ENCODE results near the gene NPDC1. TPM values are rescaled to one million over a fixed set of nuclear protein-coding genes. Genes with fewer than 3 reads are reported as not detected.

NPDC1 gene
- total RNA-seq, 1 experiment from 2014 or later = 73.9 TPM

- Histone ChIP-seq H3K27ac (ENCODE audit: low read depth, low read length, poor library complexity, severe bottlenecking) (peak overlapping the region; percentile 64), H3K4me3 (ENCODE audit: low read depth, low read length, poor library complexity, severe bottlenecking) (peak overlapping the region; percentile 9), H3K36me3 (ENCODE audit: insufficient read depth, low read length, poor library complexity, severe bottlenecking) (peaks cover 19% of the 10 kb centered on the region), H3K27me3 (replicated peaks; ENCODE audit: insufficient read depth, low read depth, low read length, poor library complexity) (no peaks in the 10 kb centered on the region), H3K4me1 (ENCODE audit: insufficient read depth, low read length, poor library complexity, severe bottlenecking) (peaks cover 28% of the 10 kb centered on the region), H3K9me3 (ENCODE audit: low read depth, low read length, poor library complexity, severe bottlenecking) (no peaks in the 10 kb centered on the region)
- BruUV-seq (replicated peaks) = no TSS peak
- ChIA-PET CTCF (no interaction called here), POLR2A (ENCODE audit: low non-redundant PET) (no interaction called here)
- intact Hi-C loops (cut with micrococcal nuclease; ENCODE audit: unreplicated experiment) = no loop called here
- no peak for DNase-seq (ENCODE audit: low spot score)
- TF ChIP-seq CTCF (conservative IDR thresholded peaks at IDR 0.05; ENCODE audit: low read depth, low read length) (no peak), EZH2 (IDR thresholded peaks at IDR 0.05; ENCODE audit: borderline replicate concordance, low read depth, low read length, poor library complexity, severe bottlenecking) (no peak)
Observed at GRCh38 chr9:137040568-137040967, 5.4 kb downstream of the NPDC1 start.

GRCh38 chr9:137039611-137040366 lies 6.2 kb downstream of the NPDC1 start:
- H3K36me3 ChIP-seq (ENCODE audit: insufficient read depth, low read length, poor library complexity, severe bottlenecking) = peaks cover 19% of the 10 kb centered on the region

GRCh38 chr9:137038916-137039315 lies 7.1 kb downstream of the NPDC1 start:
- no peak for TF ChIP-seq CTCF (conservative IDR thresholded peaks at IDR 0.05; ENCODE audit: low read depth, low read length)
- TF ChIP-seq EZH2 (IDR thresholded peaks at IDR 0.05; ENCODE audit: borderline replicate concordance, low read depth, low read length, poor library complexity, severe bottlenecking) = no peak
- intact Hi-C loops (cut with micrococcal nuclease; ENCODE audit: unreplicated experiment) = no loop called here
- no peak for DNase-seq (ENCODE audit: low spot score)
- CTCF ChIA-PET = no interaction called here
- Histone ChIP-seq H3K4me3 (ENCODE audit: low read depth, low read length, poor library complexity, severe bottlenecking) (no peak overlapping the region), H3K27ac (ENCODE audit: low read depth, low read length, poor library complexity, severe bottlenecking) (no peak overlapping the region), H3K27me3 (replicated peaks; ENCODE audit: insufficient read depth, low read depth, low read length, poor library complexity) (no peaks in the 10 kb centered on the region), H3K9me3 (ENCODE audit: low read depth, low read length, poor library complexity, severe bottlenecking) (no peaks in the 10 kb centered on the region), H3K4me1 (ENCODE audit: insufficient read depth, low read length, poor library complexity, severe bottlenecking) (peaks cover 26% of the 10 kb centered on the region), H3K36me3 (ENCODE audit: insufficient read depth, low read length, poor library complexity, severe bottlenecking) (peaks cover 19% of the 10 kb centered on the region)
- no TSS peak for BruUV-seq (replicated peaks)
- POLR2A ChIA-PET (ENCODE audit: low non-redundant PET) = no interaction called here

More at GRCh38 chr9:137039611-137040366, 6.2 kb downstream of the NPDC1 start:
- no peaks in the 10 kb centered on the region for H3K9me3 ChIP-seq (ENCODE audit: low read depth, low read length, poor library complexity, severe bottlenecking)
- peaks cover 29% of the 10 kb centered on the region for H3K4me1 ChIP-seq (ENCODE audit: insufficient read depth, low read length, poor library complexity, severe bottlenecking)
- H3K4me3 ChIP-seq (ENCODE audit: low read depth, low read length, poor library complexity, severe bottlenecking) = no peak overlapping the region
- BruUV-seq (replicated peaks) = TSS peak; percentile 45
- TF ChIP-seq EZH2 (IDR thresholded peaks at IDR 0.05; ENCODE audit: borderline replicate concordance, low read depth, low read length, poor library complexity, severe bottlenecking) (no peak), CTCF (conservative IDR thresholded peaks at IDR 0.05; ENCODE audit: low read depth, low read length) (no peak)
- intact Hi-C loops (cut with micrococcal nuclease; ENCODE audit: unreplicated experiment) = no loop called here
- no peaks in the 10 kb centered on the region for H3K27me3 ChIP-seq (replicated peaks; ENCODE audit: insufficient read depth, low read depth, low read length, poor library complexity)
- DNase-seq (ENCODE audit: low spot score) = no peak
- ChIA-PET CTCF (no interaction called here), POLR2A (ENCODE audit: low non-redundant PET) (no interaction called here)
- H3K27ac ChIP-seq (ENCODE audit: low read depth, low read length, poor library complexity, severe bottlenecking) = no peak overlapping the region

All from A673 (cell line).